Daoy (cell line): Measurements from ENCODE around the gene NCR3LG1. TPM values are rescaled to one million over a fixed set of nuclear protein-coding genes. Genes with fewer than 3 reads are reported as not detected.

Experiments
- DNase-seq: peaks from one replicate; pipeline ENCODE4 v3.0.0-alpha.2; 2015; ENCODE audit warnings: low read depth
- total RNA-seq: library from RNA; depleted of rRNA; stranded (reverse); fragments of >200 nt; shearing (Covaris generic); gene quantifications from 2 replicates; pipeline ENCODE4 v1.2.3, GENCODE V29; 2014; rRNA removed

NCR3LG1 gene
- 0.69 and 1.5 TPM in 2 replicates for total RNA-seq

- DNase-seq: no peak
These were observed at the start of gene NCR3LG1 for GRCh38 chr11:17351510-17352176. Gene NCR3LG1, plus strand, starts transcription at chr11:17351800. Its CDS starts 170 bp downstream, at chr11:17351970.

GRCh38 chr11:17313349-17314231 lies 38.0 kb upstream of the NCR3LG1 start:
- DNase-seq: no peak

- DNase-seq: peak; percentile 25
These were observed 37.4 kb upstream of the NCR3LG1 start for GRCh38 chr11:17314232-17314547.

GRCh38 chr11:17314904-17315426 lies 36.6 kb upstream of the NCR3LG1 start:
- no peak for DNase-seq

GRCh38 chr11:17328871-17329494 lies 22.6 kb upstream of the NCR3LG1 start:
- DNase-seq: no peak

GRCh38 chr11:17331669-17332068 lies 19.9 kb upstream of the NCR3LG1 start:
- no peak for DNase-seq

- DNase-seq: no peak
These were observed 17.6 kb upstream of the NCR3LG1 start for GRCh38 chr11:17333799-17334586.

GRCh38 chr11:17343257-17343656 lies 8.3 kb upstream of the NCR3LG1 start:
- DNase-seq: no peak

GRCh38 chr11:17343907-17344306 lies 7.7 kb upstream of the NCR3LG1 start:
- peak; percentile 71 for DNase-seq

- no peak for DNase-seq
These were observed 3.9 kb upstream of the NCR3LG1 start for GRCh38 chr11:17347676-17348075.

GRCh38 chr11:17350455-17351171 lies 987 bp upstream of the NCR3LG1 start:
- DNase-seq: no peak

- no peak for DNase-seq
These were observed 459 bp upstream of the NCR3LG1 start for GRCh38 chr11:17351172-17351509.

GRCh38 chr11:17352950-17353820 lies 1.6 kb downstream of the NCR3LG1 start:
- peak; percentile 85 for DNase-seq

- DNase-seq: no peak
These were observed 2.4 kb downstream of the NCR3LG1 start for GRCh38 chr11:17353821-17354600.

GRCh38 chr11:17354601-17354991 lies 3.0 kb downstream of the NCR3LG1 start:
- DNase-seq: peak; percentile 65

GRCh38 chr11:17366495-17366894 lies 14.9 kb downstream of the NCR3LG1 start:
- no peak for DNase-seq

- no peak for DNase-seq
These were observed 17.0 kb downstream of the NCR3LG1 start for GRCh38 chr11:17368551-17368950.

- no peak for DNase-seq
These were observed 17.5 kb downstream of the NCR3LG1 start for GRCh38 chr11:17369094-17369493.

- no peak for DNase-seq
These were observed 18.2 kb downstream of the NCR3LG1 start for GRCh38 chr11:17369684-17370243.
